DLD1 (cell line): ENCODE data around the gene SMARCB1.

ENCODE experiments used
- in situ Hi-C: cut with HindIII; loops from 2 replicates; pipeline ENCODE4 v1.10.0; 2017; ENCODE audit warnings: low sequenced_read_pairs

SMARCB1 gene

DNA sequence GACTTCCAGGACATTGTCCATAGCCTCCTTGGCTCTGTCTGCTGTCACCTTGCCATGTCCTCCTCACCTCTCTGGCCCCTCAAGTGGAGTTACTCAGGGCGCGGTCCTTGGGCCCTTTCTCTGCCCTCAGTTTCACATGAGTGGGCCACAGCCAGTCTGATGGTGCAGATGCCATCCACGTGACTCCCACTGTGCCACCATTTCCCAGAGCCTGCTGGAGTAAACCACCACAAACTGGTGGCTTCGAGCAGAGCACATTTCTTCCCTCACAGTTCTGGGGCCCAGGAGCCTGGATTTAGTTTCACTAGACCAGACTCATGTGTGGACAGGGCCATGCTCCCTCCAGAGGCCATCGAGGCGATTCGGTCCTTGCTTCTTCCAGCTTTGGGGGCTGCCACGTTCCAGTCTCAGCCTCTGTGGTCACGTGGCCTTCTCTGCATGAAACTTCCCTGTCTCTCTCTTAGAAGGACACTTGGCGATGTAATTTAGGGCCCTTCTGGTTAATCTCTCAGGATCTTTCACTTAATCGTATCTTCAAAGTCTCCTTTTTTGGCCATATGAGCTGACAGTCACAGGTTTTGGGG, 14.6 kb downstream of the SMARCB1 start:
- in situ Hi-C loops: no loop called here

DNA sequence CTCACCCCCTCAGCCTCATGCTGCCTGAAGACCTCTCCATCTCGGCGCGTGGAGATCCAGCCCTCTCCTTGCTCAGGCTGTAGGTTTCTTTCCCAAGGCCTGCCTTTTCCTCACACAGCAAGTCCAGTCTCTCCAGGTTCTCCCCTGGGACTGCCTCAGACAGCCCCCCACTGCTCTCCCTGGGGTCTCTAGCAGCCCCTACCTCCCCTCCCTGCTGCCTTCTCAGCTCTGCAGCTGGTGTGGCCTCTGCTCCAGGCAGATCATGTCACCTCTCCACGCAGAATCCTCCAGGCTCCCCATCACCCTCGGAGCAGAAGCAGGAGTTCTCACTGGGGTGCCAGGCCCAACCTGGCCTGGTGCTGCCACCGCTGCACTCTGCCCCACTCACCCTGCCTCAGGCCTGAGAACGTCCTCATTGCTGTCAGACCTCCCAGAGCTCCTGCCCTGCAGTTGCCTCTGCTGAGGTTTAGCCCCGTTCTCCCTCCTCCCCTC, 15.2 kb downstream of the SMARCB1 start:
- in situ Hi-C loops: no loop called here

DNA sequence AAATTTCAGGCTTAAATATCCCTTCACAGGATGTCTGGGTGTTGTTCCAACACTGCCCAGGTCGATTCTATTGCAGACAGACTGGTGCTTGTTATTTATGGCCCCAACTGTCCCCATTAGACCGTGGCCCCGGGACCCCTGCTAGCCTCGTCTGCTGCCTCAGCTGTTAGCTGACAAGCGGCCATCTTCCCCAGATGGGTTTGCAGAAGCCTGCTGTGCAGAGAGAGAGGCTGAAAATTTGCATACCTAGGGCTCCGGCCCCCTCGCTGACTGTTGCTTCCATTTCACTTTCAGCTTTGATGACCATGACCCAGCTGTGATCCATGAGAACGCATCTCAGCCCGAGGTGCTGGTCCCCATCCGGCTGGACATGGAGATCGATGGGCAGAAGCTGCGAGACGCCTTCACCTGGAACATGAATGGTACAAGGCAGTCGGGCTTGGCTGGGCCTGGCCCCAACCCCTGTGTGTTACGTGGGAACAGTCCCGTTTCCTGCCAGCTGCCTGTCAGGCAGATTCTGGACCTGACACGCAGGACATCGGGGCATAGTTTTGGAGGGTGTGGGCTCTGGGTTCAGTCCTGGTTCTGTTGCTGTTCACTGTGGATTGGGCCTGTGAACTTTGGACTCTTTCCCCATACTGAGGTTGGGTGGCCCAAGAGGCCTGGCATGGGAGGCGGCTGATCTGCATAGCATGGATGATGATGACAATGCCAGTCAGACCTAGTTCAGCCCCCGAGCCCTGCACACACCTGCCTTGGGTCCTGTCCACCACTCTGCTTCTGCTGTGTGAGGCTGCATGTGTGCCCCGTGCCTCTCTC, 16.4 kb downstream of the SMARCB1 start:
- in situ Hi-C loops: no loop called here

DNA sequence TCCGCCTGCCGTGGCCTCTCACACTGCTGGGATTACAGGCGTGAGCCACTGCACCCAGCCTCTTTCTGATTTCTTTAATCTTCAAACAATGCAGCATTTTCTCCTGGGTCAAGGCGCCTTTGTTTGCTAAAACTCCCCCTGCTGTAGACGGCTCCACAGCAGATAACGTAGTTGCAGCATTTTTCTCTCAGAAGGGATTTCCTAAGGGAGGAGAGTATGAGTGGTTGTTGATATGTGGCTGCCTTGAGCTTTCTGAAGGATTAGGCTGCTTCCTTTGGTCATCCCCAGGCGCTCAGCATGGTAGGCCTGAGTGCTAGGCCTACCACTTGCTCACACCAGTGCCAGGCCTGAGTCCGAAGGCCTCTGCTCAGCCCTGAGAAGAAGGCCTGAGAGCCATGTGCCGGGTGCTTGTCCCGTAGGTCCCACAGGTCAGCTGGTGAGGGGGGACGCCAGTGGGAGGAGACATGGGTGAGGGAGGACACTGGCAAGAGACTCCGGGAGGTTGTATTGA, 18.1 kb downstream of the SMARCB1 start:
- in situ Hi-C loops: no loop called here

DNA sequence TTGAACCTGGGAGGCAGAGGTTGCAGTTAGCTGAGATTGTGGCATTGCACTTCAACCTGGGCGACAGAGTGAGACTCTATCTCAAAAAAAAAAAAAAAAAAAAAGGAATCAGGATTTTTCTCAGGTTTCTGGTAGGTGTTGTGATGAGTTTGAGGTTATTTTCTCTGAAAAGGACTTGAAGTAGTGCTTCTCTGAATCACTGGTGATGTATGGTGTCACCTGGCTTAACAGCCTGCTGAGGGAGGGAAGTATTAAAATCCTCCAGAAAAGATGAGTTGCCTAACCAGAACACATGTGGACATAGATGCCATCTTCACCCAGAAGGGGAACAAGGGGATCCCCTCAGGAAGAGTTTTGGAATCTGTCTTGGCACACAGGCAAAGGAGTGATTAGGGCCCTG, 20.1 kb downstream of the SMARCB1 start:
- in situ Hi-C loops: no loop called here

DNA sequence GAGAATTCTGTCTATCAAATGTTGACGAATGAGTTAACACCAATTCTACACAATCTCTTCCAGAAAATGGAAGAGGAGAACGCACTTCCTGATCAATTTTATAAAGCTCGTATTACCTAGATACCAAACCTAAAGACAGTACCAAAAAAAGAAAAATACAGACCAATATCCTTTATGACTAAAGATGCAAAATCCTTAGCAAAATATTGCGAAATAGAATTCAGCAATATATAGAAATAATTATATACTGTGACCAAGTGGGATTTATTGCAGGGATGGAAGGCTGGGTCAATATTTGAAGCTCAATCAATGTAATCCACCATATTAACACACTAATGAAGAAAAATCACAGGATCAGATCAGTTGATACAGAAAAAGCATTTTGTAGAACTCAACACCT, 25.6 kb downstream of the SMARCB1 start:
- in situ Hi-C loops: no loop called here

DNA sequence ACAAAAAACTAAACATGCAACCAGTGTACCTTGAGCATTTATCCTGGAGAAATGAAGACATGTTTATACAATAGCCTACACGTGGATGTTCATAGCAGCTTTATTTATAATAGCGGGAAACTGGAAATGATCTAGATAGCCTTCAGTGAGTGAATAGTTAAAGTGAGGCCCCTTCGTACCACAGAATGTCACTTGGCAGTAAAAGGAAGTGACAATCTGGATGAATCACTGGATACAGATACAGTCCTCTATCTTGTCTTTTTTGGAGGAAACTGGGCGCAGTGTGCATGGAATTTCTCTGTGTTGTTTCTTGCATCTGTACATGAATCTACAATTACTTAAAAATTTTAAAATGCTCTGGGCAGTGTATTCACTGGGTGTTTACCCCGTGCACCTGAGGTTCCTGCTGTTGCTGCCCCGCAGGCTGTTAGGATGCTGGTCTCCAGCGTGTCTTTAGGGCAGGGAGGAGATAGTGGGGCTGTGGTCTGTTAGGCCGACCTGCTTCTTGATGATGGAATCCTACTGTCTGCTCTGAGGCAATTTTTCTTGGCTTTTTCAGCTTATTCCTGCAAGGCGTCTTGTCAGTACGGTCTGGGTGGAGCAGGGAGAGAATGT, 28.9 kb downstream of the SMARCB1 start:
- in situ Hi-C loops: no loop called here

DNA sequence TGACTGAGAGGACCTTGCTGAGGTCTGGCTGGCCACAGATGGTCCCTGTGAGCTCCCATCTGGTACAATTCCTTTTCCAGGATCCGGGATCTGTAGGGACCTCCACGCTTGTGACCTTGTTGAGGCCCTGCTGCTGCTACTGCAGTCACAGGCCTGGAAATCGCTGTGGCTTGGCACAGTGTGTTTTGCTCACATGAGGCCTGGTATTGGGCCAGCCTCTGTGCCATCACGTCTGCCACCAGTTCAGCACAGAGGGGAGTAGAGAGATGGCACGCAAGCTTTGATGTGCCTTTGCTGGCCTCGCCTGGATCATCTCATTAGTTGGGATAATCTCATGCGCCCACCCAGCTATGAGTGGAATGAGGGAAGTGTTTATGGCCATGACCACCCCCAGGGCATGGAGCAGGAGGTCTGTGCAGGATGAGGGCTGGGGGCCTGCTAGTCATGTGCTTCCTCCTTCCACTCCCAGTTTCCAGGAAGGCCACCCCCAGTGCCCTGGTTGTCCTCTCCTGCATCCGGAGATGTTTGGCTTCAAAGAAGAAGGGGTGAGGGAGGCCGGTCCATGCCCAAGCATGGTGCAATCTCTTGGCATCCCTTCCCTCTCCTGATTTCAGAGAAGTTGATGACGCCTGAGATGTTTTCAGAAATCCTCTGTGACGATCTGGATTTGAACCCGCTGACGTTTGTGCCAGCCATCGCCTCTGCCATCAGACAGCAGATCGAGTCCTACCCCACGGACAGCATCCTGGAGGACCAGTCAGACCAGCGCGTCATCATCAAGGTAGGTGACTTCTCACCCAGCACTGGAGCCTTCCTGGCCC, 29.6 kb downstream of the SMARCB1 start:
- in situ Hi-C loops: no loop called here

DNA sequence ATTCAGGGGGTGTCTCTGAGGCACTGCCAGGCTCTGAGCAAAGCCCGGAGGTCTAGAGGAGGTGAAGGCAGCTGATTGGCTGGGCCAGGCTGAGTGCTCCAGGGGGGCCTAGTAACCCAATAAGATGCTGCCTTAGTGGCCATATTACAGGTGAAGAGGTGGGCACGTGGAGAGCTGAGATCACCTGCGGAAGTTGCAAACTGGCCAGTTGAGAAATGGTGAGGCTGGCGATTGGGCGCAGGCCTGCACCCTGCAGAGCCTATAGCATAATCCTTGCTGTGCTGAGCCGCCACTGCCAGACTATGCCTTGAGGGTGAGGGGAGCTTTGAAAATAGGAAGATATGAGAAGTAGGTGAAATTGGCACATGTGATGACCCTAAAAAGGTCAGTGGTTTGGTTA, 30.4 kb downstream of the SMARCB1 start:
- in situ Hi-C loops: no loop called here

DNA sequence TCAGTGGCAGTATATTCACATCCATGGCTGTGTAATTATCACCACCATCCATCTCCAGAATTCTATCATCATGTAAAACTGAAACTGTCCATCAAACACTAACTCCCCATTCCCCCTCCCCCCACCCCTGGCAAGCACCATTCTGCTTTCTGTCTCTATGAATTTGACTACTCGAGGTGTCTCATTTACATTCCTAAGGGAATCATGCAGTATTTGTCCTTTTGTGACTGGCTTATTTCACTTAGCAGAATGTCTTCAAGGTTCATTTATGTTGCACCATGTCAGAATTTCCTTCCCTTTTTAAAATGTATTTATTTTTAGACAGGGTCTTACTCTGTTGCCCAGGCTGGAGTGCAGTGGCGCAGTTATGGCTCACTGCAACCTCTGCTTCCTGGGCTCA, 31.8 kb downstream of the SMARCB1 start:
- in situ Hi-C loops: no loop called here

DNA sequence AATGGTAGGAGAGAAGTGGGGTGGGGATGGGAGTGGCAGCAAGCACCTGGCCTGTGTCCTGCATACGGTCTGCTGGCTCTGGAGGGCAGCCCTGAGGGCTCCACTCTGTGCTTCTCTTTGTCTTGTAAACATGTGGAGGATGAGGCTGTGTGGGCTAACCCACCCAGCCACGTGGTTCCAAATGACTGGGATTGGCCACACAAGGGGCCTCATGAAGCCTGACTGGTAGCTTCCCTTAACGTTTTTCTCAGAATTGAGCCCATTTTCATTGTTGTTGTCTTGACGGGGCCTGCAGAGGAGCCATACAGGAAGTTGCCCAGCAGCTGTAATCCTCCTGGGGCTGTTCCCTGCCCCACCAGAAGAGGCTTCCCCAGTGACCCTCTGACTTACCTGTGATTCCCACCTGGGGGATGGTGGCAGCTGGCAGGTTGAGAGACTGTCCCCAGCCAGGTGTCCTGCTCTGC, 34.0 kb downstream of the SMARCB1 start:
- in situ Hi-C loops: no loop called here

DNA sequence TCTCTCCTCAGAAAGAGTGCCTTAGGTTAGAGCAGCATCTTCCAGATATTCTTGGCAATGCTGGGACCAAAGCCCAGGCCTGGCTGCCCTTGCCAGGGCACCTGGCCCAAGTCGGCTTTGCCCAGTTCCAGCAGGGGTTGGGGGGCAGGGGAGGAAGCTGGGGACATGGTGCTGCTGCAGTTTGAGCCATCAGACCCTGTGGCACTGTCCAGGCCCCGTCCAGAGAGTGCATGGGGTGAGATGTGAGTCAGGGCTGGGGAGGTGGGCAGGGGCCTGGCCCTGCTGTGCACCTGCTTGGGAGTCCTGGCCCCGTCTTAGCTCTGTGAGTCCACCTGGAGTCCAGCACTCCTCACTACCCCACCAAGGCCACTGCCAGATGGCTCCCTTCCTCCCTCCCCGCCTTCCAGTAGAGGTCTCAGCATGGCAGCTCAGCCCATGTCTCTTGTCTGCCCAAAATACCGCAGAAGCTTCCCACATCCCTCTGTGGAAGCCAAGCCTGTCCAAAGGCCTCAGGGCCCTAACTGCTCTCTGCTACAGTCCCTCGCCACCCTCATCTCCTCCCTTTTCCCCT, 35.4 kb downstream of the SMARCB1 start:
- in situ Hi-C loops: no loop called here

DNA sequence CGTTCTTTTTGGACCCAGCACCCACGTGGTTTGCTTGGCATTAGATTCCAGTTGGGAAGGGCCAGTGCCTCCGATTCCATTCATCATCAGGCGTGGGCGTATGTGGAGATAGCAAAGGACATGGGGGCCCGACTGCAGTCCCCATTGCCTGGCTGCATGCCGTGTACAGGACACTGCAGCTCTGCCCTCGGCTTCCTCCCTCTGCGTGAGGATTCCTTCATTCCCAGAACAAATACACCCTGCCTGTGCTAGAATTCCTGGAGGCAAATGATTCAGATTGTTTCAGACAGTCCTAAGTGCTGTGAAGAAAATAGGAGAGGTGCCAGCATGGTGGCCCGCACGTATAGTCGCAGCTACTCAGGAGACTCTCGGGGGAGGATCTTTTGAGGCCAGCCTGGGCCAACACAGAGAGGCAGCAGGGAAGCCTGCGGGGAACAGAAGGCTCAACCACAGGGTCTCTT, 36.6 kb downstream of the SMARCB1 start:
- in situ Hi-C loops: no loop called here

DNA sequence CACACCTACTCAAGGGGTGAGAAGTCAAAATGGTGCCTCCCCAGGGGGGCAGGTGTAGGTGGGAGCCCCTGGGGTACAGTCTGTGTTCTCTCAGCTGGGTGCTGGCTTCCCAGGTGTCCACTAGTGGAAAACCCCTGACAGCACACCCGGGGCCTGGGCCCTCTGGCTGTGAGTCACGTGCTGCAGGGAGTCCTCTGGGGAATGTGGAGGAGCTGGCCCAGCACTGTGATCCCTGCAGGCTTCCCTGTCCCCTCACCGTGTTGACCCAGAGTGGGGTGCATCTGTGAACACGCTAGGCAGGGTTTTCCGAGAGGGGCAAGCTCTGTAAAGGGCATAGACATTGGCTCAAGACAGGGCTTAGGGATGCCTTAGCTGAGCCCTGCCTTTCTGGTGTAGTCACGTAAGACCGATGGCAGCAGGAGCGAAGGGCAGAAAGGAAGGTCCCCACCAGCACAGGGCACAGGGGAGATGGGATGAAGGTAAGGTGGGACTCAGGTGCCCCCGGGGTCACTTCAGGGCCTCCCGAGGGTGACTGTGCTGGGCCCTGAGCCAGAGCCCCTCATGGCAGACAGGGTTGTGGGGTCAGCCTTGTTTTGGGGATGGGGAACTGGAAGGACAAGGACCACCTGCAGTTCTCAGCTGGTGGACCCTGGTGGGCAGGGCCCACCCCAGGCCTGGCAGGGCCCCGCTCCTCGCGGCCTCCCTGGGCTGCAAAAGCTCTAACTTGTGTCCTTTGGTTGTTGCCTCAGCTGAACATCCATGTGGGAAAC, 37.9 kb downstream of the SMARCB1 start:
- in situ Hi-C loops: no loop called here

DNA sequence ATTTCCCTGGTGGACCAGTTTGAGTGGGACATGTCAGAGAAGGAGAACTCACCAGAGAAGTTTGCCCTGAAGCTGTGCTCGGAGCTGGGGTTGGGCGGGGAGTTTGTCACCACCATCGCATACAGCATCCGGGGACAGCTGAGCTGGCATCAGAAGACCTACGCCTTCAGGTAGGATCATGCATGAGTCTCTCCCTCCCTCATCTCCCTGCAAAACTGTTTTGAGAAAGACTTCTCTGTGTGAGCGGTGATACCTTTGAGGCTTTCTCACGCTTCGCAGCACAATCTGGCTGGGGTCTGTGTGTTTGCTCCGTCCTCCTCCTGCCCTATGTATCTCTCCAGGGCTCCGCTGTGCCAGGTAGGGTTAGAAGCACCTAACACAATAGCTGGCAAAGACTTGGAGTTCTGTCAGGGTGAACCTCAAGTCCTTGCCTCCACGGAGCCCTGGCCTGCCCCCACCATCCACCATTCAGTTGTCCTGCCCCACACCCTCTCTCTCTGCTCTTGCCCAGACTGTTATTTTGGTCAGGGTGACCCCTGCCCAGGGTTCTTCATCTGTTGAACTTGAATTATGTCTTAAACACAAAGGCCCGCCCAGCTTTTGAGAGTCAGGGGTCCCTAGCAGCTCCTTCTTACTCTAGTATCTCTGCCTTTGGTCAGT, 38.6 kb downstream of the SMARCB1 start:
- in situ Hi-C loops: no loop called here

DNA sequence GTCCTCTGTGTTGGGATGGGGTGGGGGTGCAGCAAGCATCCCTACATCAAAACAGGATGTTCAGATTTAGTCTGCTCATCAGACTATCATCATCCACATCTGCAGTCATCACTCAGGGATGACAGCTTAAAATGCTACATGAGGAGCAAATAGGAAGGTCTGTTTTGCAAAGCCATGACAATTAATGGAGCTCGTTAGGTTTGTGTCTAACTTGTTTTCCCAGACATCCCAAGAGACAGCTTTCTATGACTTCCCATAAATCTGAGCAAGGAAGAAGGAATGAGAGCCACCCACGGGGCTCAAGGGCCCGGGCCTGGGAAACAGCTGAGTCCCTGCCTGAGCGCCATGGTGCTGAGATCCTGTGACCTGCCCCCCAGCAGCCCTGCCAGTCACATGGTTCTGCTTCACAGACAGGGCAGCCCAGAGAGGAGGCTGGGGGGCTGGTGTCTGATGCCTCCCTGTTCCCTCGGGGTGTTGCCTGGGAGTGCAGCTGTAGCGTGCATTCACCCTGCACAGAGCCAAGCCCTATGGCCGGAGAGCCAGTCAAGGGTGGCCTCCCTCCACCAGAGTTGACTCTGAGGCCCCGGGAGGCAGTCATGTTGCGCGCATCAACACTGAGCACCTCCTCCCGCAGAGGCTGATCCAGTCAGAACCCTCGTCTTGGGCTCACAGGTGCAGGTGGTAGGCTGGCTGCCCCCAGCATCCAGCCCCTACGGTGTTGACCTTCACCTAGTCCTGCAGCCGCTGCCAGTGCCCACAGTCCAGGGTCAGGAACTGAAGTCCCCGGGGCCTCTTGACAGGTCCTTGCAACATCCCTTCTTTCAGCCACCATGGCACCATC, 40.0 kb downstream of the SMARCB1 start:
- in situ Hi-C loops: no loop called here

DNA sequence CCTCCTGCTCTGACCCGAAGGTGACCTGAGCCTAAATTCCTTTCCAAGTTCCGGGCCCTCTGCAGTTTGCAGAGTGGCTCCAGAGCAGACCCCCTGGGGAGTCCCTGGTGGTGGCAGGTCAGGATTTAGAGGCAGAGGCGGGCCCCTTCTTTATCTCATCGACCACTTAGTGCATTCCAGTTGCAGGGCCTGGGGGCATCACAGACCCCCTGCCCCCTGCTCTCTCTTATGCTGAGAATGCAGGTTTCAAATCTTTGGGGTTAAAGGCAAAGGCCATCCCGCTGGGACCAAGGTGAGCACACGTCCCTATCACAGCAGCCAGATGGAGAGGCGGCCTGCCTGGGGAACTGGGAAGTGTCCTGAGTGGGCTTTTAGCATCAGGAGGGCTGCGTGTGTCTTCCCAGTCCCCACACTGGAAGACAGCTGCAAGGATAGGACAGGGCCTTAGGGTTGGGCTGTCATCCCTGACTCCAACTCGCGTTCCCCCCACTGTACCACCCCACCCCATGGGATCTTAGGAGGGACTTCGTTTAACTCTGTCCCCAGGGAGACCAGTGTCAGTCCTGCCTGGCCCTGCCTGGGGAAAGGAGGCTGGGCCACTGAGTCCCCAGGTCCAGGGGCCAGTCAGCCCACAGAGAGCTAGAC, 40.7 kb downstream of the SMARCB1 start:
- in situ Hi-C loops: no loop called here
